Astrocyte (in vitro differentiated cells and primary cell): ENCODE results near the gene SMIM12. TPM values are rescaled to one million over a fixed set of nuclear protein-coding genes. Genes with fewer than 3 reads are reported as not detected.

Experiments used
- DNase-seq: peaks from one replicate; pipeline ENCODE4 v3.0.0-alpha.2; 2010; ENCODE audit warnings: low read depth
- FAIRE-seq: peaks from 2 replicates; lab custom pipeline; 2011; peaks lifted over from hg19 to GRCh38; lab: Jason Lieb, UNC
- H2AFZ ChIP-seq: 2 replicates; pipeline ENCODE4 v1.6.0; 2012; ENCODE audit warnings: low read depth, low read length, inconsistent platforms
- H3K27ac ChIP-seq: 2 replicates; pipeline ENCODE4 v1.5.1; 2011; ENCODE audit warnings: low read depth, low read length, inconsistent platforms
- H3K27me3 ChIP-seq: 2 replicates; pipeline ENCODE4 v1.6.0; 2011; ENCODE audit warnings: low read length, inconsistent platforms; ENCODE audit not compliant: insufficient read depth
- H3K36me3 ChIP-seq: 2 replicates; pipeline ENCODE4 v1.5.1; 2011; ENCODE audit warnings: low read length, inconsistent platforms; ENCODE audit not compliant: insufficient read depth
- H3K4me1 ChIP-seq: 2 replicates; pipeline ENCODE4 v1.5.1; 2011; ENCODE audit warnings: low read length, inconsistent platforms; ENCODE audit not compliant: insufficient read depth
- H3K4me2 ChIP-seq: 2 replicates; pipeline ENCODE4 v1.6.0; 2012; ENCODE audit warnings: low read length, inconsistent platforms
- H3K4me3 ChIP-seq: 2 replicates; pipeline ENCODE4 v1.5.1; 2011; ENCODE audit warnings: low read depth, mild to moderate bottlenecking, low read length, inconsistent platforms; ENCODE audit not compliant: insufficient read depth
- H3K79me2 ChIP-seq: 2 replicates; pipeline ENCODE4 v1.6.0; 2012; ENCODE audit warnings: mild to moderate bottlenecking, low read length, inconsistent platforms; ENCODE audit not compliant: insufficient read depth
- H3K9ac ChIP-seq: 2 replicates; pipeline ENCODE4 v1.6.0; 2012; ENCODE audit warnings: mild to moderate bottlenecking, low read length, inconsistent platforms
- H3K9me3 ChIP-seq: 2 replicates; pipeline ENCODE4 v1.5.1; 2012; ENCODE audit warnings: low read depth, mild to moderate bottlenecking, low read length, inconsistent platforms; ENCODE audit not compliant: insufficient read depth
- H4K20me1 ChIP-seq: 2 replicates; pipeline ENCODE4 v1.6.0; 2012; ENCODE audit warnings: low read length, inconsistent platforms; ENCODE audit not compliant: insufficient read depth
- H3K27ac Mint-ChIP-seq: one replicate; pipeline ENCODE4 v1.8.0; 2021; ENCODE audit warnings: mild to moderate bottlenecking, mixed read lengths; ENCODE audit not compliant: unreplicated experiment
- H3K27me3 Mint-ChIP-seq: one replicate; pipeline ENCODE4 v1.8.0; 2021; ENCODE audit warnings: low read depth, mixed read lengths; ENCODE audit not compliant: unreplicated experiment
- H3K36me3 Mint-ChIP-seq: one replicate; pipeline ENCODE4 v1.8.0; 2021; ENCODE audit warnings: low read depth, mixed read lengths; ENCODE audit not compliant: unreplicated experiment
- H3K4me1 Mint-ChIP-seq: one replicate; pipeline ENCODE4 v1.8.0; 2021; ENCODE audit warnings: low read depth, mixed read lengths; ENCODE audit not compliant: unreplicated experiment
- H3K4me3 Mint-ChIP-seq: one replicate; pipeline ENCODE4 v1.8.0; 2021; ENCODE audit warnings: mild to moderate bottlenecking, moderate library complexity, mixed read lengths; ENCODE audit not compliant: unreplicated experiment
- H3K9me3 Mint-ChIP-seq: one replicate; pipeline ENCODE4 v1.8.0; 2021; ENCODE audit warnings: mild to moderate bottlenecking, mixed read lengths; ENCODE audit not compliant: unreplicated experiment
- EZH2 ChIP-seq: IDR thresholded peaks from 2 replicates; pipeline ENCODE4 v1.6.1; 2012; ENCODE audit warnings: mild to moderate bottlenecking, low read length, inconsistent platforms; ENCODE audit not compliant: insufficient read depth
- total RNA-seq: library from RNA; stranded (reverse); gene quantifications from 2 replicates; pipeline ENCODE4 v1.2.1, GENCODE V29; 2021
- TF ChIP-seq, protein P1 (sequence below): IDR thresholded peaks from 2 replicates; pipeline ENCODE4 v1.5.1; 2011; ENCODE audit warnings: low read depth, mild to moderate bottlenecking, inconsistent platforms, low read length, moderate library complexity; ENCODE audit not compliant: insufficient read depth

The SMIM12 gene
- total RNA-seq, 1 donor from 2014 or later: 43.6 TPM

DNA sequence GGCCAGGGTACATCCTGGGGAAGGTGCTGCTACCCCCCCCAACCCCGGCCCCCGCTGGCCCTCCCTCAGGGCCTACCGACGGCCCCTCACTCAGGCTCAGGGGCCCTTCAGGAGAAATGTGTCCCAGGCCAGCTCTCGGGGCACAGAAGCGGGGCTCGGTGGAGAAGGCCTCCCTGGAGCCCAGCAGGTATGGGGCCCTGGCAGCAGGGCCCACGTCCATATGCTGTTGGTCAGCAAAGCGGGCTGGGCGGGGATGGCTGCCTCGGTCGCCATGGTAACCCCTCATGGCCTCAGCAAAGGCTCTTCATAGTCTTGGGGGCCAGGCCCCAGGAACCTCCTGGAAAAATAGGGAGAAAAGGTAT, 45.5 kb upstream of the SMIM12 start:
- no peak for FAIRE-seq
- no peaks in the 10 kb centered on the region for H3K9me3 Mint-ChIP-seq
- TF ChIP-seq, protein P1, sequence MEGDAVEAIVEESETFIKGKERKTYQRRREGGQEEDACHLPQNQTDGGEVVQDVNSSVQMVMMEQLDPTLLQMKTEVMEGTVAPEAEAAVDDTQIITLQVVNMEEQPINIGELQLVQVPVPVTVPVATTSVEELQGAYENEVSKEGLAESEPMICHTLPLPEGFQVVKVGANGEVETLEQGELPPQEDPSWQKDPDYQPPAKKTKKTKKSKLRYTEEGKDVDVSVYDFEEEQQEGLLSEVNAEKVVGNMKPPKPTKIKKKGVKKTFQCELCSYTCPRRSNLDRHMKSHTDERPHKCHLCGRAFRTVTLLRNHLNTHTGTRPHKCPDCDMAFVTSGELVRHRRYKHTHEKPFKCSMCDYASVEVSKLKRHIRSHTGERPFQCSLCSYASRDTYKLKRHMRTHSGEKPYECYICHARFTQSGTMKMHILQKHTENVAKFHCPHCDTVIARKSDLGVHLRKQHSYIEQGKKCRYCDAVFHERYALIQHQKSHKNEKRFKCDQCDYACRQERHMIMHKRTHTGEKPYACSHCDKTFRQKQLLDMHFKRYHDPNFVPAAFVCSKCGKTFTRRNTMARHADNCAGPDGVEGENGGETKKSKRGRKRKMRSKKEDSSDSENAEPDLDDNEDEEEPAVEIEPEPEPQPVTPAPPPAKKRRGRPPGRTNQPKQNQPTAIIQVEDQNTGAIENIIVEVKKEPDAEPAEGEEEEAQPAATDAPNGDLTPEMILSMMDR: no peak
- TF ChIP-seq EZH2: no peak
- no peaks in the 10 kb centered on the region for H3K4me1 ChIP-seq
- H3K4me3 Mint-ChIP-seq: no peak overlapping the region
- H4K20me1 ChIP-seq: no peaks in the 10 kb centered on the region
- H3K9me3 ChIP-seq: no peaks in the 10 kb centered on the region
- no peak for DNase-seq
- H3K4me1 Mint-ChIP-seq: peaks cover 3% of the 10 kb centered on the region
- no peak overlapping the region for H3K27ac ChIP-seq
- peaks cover 2% of the 10 kb centered on the region for H3K36me3 Mint-ChIP-seq
- no peak overlapping the region for H3K4me2 ChIP-seq
- no peaks in the 10 kb centered on the region for H3K79me2 ChIP-seq
- peaks cover 54% of the 10 kb centered on the region for H3K27me3 Mint-ChIP-seq
- no peak overlapping the region for H2AFZ ChIP-seq
- H3K27me3 ChIP-seq: no peaks in the 10 kb centered on the region
- no peak overlapping the region for H3K4me3 ChIP-seq
- no peak overlapping the region for H3K9ac ChIP-seq
- H3K27ac Mint-ChIP-seq: no peak overlapping the region
- no peaks in the 10 kb centered on the region for H3K36me3 ChIP-seq

DNA sequence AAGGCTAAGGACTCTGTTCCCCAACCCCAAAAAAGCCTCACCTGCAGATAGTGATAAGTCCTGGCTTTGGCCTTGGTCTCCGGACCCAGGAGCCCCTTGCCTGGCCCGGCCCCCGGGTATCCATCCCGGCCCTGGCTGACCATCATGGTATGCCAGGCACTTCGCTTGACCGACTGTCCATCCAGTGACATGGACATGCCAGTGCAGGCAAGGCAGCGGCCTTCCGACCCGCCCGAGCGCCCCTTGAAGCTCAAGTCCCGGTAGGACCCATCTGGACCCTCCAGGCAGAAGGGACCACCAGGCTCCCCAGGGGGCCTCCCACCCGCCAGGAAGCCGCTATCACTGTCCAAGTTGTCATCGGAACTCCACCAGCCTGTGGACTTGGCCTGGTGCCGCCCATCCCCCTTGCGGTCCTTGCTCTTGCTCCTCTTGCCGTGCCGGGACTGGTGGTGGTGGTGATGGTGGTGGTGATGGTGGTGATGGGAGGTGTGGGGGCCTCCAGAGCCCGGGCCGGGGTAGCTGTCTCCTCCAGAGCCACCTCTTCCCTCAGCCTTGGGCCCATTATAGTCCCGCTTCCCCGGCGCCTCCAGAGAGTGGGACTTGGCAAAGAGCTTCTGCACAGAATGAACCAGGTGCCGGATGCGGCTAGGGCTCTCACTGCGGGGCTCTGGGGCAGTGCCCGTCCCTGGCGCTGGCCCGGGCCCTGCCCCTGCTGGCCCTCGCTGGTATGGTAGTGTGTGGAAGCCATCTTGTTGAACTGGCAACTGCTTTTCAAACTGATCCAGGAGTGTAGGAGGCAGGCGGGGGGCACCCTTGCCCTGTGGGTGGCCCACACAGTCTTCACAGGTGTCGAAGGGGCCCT, 44.9 kb upstream of the SMIM12 start:
- H3K4me1 Mint-ChIP-seq: peaks cover 3% of the 10 kb centered on the region
- Histone ChIP-seq H3K36me3 (no peaks in the 10 kb centered on the region), H4K20me1 (no peaks in the 10 kb centered on the region), H3K27me3 (no peaks in the 10 kb centered on the region), H3K79me2 (no peaks in the 10 kb centered on the region), H3K4me3 (no peak overlapping the region), H3K9me3 (no peaks in the 10 kb centered on the region), H2AFZ (no peak overlapping the region), H3K27ac (no peak overlapping the region), H3K9ac (no peak overlapping the region), H3K4me2 (no peak overlapping the region), H3K4me1 (no peaks in the 10 kb centered on the region)
- H3K27ac Mint-ChIP-seq: no peak overlapping the region
- H3K27me3 Mint-ChIP-seq: peaks cover 56% of the 10 kb centered on the region
- no peak overlapping the region for H3K4me3 Mint-ChIP-seq
- peaks cover 2% of the 10 kb centered on the region for H3K36me3 Mint-ChIP-seq
- TF ChIP-seq EZH2: no peak
- TF ChIP-seq, protein P1: no peak
- H3K9me3 Mint-ChIP-seq: no peaks in the 10 kb centered on the region
- FAIRE-seq: no peak
- no peak for DNase-seq

DNA sequence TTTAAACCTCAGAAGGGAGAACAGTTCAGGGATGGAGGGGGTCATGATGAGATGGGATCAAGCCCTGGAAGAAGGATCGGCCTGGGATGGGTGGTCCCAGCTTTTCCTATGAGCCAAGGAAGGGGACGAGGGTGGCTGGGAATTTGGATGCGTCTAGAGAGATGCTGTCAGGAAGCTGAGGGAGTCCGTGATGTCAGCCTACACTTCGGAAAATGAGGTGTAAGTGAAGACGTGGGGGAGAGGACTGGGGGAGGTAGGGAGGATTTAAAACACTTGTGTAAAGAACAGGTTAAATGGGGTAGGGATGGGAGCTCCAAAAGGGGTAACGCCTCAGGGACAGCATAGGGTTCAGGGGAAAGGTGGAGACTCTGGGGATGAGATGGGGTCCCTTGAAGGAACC, 42.4 kb upstream of the SMIM12 start:
- Mint-ChIP-seq H3K9me3 (no peaks in the 10 kb centered on the region), H3K27ac (no peak overlapping the region), H3K36me3 (peaks cover 6% of the 10 kb centered on the region), H3K4me1 (peaks cover 6% of the 10 kb centered on the region), H3K4me3 (no peak overlapping the region), H3K27me3 (peaks cover 45% of the 10 kb centered on the region)
- no peaks in the 10 kb centered on the region for H4K20me1 ChIP-seq
- no peak overlapping the region for H3K27ac ChIP-seq
- H3K36me3 ChIP-seq: no peaks in the 10 kb centered on the region
- H2AFZ ChIP-seq: no peak overlapping the region
- FAIRE-seq (no peak), DNase-seq (no peak)
- H3K27me3 ChIP-seq: peaks cover 6% of the 10 kb centered on the region
- no peaks in the 10 kb centered on the region for H3K4me1 ChIP-seq
- H3K4me3 ChIP-seq: no peak overlapping the region
- TF ChIP-seq EZH2: no peak
- H3K9me3 ChIP-seq: no peaks in the 10 kb centered on the region
- no peaks in the 10 kb centered on the region for H3K79me2 ChIP-seq
- H3K4me2 ChIP-seq: no peak overlapping the region
- H3K9ac ChIP-seq: no peak overlapping the region
